NK-92 (cell line): ENCODE data around the gene ERCC6.

ENCODE experiments used
- DNase-seq: peaks from one replicate; lab custom pipeline; 2025; ENCODE audit not compliant: unreplicated experiment; lab: John Stamatoyannopoulos, UW

ERCC6 gene

DNA sequence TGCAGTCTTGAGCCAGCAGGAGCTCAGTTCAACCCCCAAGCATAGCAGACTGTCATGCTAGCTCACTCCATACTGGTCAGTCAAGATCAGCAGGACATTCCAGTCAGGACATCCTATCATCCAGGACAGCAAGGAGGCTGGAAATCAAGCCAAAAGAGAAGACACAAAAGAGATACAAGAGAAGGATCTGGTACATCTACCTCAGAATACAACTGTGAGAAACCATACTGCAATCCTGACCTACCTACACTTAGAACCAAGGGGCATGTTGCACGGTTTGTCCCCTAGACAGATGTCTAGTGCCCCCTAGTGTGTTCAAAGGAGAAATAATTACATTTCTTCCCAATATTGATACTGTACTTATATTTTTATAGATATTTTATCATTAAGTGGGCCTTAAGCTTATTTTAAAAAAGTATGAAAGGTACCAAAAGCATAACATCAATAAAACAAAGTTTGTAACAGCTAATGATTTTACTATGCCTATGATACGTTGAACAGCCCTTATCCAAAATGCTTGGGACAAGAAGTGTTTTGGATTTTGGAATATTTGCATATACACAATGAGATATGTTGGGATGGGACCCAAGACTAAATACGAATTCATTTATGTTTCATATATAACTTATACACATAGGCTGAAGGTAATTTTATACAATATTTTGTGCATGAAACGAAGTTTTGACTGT, 26.7 kb downstream of the ERCC6 start:
- no peak for DNase-seq

DNA sequence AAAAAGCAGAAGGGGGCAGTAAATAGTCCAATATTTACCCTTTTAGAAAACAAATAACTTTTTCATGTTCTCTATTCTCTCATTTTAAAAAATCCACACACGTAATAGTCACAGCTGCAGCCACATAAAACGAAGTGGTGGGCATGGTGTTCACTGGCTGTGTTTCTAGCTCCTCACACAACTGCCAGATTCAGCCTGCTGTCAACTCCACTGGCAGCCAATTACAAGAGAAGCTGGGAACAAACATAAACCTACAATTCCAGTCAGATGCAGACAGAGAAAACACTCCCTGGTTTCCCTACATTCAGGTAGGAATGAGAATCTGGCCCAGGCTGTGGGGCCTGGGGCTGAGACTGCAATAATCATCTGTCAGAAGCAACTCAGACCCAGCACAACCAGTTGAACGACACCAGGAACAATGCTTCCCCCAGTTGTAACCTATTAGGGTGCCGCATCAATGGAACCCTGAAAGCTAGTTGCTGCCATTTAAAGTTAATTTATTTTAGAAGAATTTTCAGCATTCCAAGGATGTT, 29.1 kb downstream of the ERCC6 start:
- DNase-seq, result no peak

DNA sequence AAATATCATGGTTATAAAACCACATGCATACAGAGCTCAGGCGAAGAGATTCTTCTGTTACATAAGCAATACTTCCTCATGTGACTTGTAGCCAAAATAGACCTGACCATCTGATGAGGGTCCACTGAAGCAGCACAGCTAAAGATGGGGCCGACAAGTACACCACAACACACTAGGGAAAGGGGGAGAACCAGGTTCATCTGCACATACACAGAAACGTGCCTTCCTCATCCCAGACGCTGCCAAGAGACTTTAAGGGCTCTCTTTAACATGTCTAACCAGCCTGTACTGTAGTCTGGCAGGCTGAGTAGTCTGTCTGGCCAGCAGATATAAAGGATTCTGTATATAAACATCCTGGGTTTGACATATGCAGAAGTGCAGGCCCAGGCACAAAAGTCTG, 30.3 kb downstream of the ERCC6 start:
- DNase-seq, result no peak

- no peak for DNase-seq
These were observed 30.7 kb downstream of the ERCC6 start for GRCh38 chr10:49508249-49508648.

GRCh38 chr10:49505589-49505988, 33.3 kb downstream of the ERCC6 start:
- no peak for DNase-seq

- DNase-seq, result no peak
These were observed 33.8 kb downstream of the ERCC6 start for GRCh38 chr10:49505076-49505475.

GRCh38 chr10:49504528-49504927, 34.4 kb downstream of the ERCC6 start:
- DNase-seq, result no peak

DNA sequence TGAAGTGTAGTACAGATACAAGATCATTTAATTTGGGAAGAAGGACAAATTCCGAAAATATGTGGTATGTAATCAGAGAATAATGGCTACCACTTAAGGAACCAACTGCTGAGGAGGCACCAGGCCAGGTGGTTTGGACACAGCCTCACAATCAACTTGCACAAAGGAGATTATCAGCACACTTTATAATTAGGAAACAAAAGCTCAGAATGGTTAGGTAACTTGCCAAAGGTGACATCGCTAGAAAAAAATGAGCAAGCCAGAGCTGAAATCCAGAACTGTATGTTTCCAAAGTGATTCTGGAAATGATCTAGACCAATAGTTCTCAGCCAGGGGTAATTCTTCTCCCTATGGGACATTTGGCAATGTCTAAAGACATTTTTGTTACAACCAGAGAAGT, 36.6 kb downstream of the ERCC6 start:
- DNase-seq, result no peak

GRCh38 chr10:49500412-49500811, 38.5 kb downstream of the ERCC6 start:
- no peak for DNase-seq

DNA sequence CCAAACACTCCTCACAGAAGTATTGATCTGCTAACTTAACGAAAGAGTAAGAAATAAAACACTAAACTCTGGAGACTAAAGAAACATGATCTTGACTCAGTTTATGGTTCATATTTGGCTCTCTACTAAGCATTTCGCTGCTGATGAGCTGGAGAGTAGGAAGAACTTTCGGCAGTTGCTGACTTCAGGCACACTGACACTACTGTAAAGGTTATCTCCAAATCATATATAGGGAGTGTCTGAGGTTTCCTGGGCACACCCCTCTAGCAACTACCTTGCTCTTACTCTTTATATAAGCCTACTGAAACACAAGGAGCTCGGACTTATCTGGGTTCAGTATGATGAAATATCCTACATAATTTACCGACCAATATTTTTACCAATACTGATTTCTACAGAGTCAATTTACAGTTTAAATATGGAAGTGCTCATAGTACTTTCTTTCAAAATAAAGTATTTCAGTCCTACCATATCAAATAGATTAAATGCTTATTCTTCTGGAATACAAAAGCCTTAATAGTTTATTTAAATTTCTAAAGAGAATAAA, 39.5 kb downstream of the ERCC6 start:
- no peak for DNase-seq

GRCh38 chr10:49498425-49498824, 40.5 kb downstream of the ERCC6 start:
- DNase-seq, result no peak

DNA sequence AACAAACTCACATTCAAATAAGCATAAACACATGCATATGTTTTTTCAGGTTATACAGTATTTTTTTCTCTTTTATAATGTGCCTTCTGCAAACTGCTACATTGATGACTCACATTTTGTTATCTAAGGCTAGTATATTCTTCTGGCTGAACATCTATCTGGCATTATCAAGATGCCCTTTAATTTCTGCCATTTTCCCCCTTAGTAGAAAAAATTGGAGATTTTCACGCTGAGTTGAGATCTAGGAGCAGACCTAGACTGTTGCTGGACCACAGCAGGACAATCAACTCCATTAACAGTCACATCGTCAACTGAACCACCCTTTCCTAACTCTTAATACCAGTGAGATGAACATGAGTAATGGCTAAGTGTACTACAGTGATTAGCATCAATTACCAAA, 41.6 kb downstream of the ERCC6 start:
- DNase-seq, result no peak

DNA sequence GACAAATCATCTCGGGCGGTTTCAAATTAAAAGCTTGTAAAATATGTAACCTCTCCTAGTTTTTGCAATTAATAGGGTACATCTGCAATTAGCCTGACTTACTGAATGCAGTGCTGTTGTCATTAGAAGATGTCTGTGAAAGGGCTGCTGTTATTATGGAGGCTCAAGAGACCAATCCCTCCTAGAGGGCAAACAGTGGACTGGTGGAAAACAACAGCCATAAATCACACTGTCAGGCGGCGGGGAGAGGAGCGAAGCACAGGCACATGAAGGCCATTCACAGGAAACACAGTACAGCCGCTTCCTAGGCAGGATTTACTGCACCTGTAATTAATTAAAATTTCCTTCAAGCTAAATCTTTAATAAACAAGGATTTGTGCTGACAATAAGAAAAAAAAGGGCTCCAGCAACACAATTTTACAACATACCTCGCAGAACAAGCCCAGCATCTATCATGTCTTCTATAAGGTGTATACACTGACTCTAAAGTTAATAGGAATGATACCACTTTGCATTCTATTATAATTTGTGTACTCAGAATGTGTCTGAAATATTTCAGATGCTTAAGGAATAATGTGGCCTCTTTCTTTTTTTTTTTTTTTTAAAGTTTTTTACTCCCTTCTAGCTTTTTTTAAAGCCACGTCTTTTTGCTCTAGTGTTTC, 50.7 kb downstream of the ERCC6 start:
- no peak for DNase-seq

DNA sequence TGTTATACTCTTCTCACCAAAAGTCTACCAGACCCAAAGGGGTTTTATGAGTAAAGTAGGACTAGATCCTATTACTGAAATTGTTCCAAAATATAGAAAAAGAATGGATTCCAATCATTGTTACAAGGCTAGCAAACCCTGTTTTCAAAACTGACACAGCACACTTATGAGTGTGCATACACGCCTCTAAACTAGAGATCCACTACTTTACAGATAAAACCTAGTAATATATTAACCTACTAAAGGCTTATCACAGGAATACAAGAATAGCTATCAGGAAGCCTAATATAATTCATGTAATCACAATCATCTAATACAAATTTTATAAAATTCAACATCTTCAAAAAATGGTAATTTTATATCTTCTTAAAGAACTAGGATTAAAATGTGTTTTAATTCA, 52.2 kb downstream of the ERCC6 start:
- no peak for DNase-seq

DNA sequence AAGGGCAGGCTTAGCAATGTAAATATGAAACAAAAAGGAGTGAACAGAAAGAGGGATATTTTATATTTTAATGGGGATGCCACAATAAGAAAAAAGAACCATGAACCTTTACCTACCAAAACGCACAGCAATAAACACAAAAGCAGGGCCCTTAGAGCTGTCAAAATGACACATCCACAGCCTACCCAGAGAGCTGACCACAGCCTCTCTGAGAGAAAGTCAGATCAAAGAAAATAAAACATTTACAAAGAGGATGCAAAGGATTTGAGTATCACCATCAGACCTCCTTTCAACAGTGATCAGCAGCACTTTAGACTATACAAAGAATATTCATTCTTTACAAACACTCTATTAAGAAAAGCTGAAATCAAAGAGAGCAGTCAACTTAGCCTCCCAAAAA, 52.9 kb downstream of the ERCC6 start:
- DNase-seq, result no peak

GRCh38 chr10:49484486-49485235, 54.3 kb downstream of the ERCC6 start:
- DNase-seq, result no peak

DNA sequence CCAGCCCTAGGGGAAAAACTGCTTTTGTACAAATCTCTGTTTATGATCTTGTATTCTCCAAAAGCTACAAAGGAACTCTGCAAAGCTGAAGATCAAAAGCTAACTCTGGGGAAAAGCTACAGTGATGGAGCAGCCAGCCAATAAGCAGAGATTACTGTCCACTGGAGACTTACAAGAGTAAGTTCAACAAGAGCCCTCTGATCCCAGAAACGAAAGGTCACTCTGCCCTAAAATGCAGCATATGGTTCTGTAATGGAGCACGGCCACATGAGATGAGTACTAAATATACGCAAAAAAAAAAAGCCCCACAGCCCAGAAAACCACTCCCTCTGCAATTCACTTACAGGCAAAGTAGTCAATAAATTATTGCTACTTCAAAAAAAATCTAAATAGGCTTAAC, 60.1 kb downstream of the ERCC6 start:
- no peak for DNase-seq

GRCh38 chr10:49474901-49475300, 64.0 kb downstream of the ERCC6 start:
- no peak for DNase-seq

GRCh38 chr10:49471532-49471931, 67.4 kb downstream of the ERCC6 start:
- no peak for DNase-seq

GRCh38 chr10:49465736-49466135, 73.2 kb downstream of the ERCC6 start:
- no peak for DNase-seq
